HG03457 (cell line): ENCODE results near the gene NUDT13.

ENCODE experiments used
- ATAC-seq: cut with Tn5 transposase; IDR thresholded peaks from one replicate; pipeline ENCODE4 v1.9.1; 2021; ENCODE audit warnings: moderate number of reproducible peaks; ENCODE audit not compliant: unreplicated experiment

The NUDT13 gene

DNA sequence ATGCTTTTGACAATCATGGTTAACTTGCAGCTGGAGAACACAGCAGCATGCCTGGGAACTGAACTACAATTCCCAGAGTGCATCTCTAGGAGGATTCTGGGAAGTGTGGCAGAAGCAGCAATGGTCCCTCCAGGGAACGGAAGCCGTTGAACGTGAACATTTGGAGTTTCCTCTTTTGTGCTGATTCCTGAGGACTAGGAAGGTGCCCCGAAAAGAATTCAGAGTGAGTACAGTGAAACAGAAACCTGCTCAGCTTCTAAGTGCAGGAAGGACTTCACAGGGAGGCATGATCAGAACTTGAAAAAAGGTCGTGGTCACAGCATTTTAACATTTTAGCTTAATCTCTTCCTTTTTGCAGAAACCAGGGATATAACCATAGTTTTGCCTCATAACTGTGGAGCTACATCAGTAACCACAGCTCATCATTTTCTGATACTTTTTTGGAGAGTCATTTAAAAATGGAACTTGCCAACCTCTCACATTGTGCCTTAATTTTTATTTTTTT, at the start of gene NUDT13:
Gene NUDT13 (plus strand): TSS at position 111 of the 505 bp plus-strand sequence. CDS start 3,911 bp downstream, outside the sequence.
- no peak for ATAC-seq

DNA sequence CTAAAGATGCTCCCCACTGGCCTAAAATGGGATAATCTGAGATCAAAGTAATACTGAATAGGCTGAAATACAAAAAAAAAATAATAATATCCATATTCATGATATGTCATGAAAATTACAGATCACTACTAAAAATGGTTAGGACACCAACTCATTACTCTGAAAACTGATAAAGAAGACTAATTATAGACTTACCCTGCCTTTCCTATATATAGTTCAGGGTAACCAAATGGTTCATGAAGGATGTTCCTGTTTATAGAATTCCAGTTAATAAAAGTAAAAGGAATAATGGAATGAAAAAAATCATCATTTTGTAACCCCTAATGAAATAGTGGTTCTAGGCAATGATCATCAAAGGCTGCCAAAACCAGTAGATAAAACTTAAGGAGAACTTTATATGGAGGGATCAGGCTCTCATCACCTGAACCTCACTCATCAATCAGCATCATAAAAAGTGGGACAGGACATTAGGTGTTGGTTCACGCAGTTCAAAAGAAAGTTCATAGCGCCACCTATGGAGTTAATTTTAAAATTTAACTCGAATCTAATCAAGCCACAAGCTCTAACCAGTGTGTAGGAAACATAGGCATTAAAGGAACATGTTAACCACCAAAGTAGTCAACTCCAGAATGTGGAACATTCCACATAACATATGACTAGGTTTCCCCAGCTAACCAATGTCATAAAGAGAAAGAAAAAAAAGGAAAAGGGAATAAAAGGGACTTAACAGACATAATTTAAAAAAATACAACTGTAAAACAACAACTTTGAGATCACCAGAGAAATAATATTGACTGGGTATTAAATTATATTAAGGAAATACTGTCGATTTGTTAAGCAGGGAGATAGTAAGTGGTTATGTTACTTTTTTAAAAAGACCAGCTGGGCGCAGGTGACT, 49.3 kb upstream of the NUDT13 start:
- ATAC-seq = no peak

DNA sequence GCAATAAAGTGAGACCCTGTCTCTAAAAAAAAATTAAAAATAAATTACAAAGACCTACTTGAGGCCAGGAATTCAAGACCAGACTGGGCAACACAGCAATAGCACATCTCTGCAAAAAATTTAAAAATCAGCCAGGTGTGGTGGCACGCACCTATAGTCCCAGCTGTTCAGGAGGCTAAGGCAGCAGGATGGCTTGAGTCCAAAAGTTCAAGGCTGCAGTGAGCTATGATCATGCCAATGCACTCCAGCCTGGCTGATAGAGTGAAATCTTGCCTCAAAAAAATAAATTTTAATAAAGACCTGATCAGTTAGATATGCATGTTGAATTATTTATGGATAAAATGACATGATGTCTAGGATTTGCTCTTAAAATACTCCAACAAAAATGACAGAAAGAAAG, 48.5 kb upstream of the NUDT13 start:
- no peak for ATAC-seq

DNA sequence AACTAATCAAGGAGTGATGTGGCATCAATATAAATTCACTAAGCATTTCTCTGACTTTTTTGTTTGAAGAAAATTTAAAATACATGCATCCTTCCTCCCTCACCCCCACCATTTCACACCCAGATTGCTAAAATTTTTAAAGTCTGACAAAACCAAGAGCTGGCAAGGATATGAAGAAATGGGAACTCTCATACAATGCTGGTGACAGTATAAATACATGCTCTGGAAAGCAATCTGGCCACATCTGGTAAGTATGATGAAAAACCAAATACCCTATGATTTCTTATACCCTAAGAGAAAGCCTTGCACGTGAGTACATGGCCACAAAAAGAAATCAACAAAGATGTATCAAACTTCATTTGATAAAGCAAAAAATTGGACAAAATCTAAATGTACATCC, 44.8 kb upstream of the NUDT13 start:
- no peak for ATAC-seq

DNA sequence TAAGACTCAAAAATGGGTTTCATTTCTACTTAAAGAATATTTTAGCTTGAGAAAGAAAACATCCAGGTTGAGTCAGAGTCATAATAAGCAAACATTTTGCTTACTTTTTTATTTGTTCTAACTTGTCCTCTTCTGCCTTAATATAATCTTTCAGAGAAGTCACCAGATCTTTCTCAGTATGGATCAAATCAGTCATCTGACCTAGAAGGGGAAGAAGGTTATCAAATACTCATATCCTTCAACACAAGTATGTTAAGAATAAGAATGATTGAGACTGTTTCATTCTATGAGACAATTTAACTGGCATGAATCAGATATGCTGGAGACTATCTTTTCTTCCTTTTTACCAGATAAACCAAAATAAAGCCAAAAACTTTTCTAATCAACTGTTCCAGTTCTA, 36.6 kb upstream of the NUDT13 start:
- no peak for ATAC-seq

DNA sequence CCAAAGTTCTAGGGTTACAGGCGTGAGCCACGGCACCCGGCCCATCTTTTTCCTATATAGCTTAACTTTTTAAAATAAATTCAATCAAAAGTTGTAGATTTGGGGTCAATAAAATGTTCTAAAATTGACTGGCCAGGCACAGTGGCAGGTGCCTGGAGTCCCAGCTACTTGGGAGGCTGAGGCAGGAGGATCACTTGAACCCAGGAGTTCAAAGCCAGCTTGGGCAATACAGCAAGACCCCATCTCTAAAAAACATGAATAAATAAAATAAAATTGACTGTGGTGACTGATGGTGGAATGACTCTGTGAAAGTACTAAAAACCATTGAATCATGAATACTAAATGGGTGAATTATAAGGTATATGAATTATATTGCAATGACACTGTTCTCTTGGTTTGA, 34.4 kb upstream of the NUDT13 start:
- no peak for ATAC-seq

DNA sequence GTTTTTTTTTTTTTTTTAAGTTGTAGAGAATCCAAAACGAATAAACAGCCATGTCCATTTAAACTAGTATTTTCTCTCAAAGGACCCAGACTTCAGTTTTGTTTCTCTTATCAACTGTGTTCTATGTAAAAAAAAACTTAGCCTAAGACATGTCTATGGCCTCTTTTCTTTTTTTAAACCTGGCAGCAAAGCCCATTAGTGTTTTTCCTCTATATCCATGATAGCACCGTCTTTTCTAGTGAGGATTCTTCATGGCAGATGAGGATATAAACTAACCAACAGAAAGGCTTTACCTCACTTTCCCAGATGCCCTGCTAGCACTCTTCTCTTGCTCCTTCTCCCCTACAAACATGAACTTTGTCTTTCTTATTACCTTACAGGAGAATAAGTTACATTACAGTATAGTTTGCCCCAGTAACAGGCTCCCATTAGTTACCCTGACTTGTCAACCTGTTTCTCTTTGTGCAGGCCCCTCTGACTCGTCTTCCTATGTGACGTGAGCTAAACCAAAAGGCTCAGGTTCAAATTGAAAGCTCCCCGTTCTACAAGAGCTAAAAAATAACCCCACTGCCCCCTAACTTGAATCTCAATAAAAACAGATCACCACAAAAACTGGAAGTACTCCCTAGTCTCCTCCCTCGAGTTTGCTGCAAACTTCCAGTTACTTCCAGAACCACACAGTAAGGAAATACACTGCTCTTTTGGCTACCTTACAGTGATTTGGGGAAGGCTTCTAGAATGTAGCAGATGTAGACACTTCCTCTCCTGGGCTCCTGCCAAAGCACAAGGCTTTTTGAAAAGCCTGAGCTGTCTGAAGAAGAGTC, 33.7 kb upstream of the NUDT13 start:
- no peak for ATAC-seq

DNA sequence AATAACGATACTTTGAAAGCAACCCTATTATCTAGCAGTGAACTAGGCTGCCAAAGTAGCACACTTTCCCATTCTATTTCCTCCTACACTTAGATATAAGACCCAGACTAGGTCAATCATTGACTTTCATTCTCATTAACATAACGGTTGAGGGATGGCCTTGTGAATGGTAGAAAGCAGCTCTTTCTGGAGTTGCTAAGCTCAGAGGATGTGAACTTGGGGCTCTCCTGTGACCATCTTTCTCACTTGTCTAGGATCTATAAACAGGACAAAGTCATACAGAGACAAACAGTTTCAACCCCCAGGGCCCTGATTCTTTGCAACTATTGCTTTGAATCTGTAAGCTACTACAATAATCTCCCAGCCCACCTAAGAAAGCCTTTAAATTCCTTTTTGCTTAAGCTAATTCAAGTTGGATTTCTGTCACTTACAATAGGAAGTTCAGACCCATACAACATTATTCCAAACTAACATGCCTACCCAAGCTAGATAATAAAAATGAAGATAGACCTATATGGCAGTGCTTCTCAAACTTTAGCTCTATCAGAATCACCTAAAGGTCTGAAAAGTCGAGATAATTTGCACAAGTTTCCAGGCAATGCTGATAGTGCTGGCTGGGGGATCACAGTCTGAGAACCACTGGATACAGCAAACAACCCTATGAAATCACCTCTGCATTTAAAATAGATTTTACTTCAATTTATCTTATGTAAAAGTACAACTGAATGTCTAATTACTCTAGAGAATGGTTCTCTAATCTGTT, 30.3 kb upstream of the NUDT13 start:
- no peak for ATAC-seq

DNA sequence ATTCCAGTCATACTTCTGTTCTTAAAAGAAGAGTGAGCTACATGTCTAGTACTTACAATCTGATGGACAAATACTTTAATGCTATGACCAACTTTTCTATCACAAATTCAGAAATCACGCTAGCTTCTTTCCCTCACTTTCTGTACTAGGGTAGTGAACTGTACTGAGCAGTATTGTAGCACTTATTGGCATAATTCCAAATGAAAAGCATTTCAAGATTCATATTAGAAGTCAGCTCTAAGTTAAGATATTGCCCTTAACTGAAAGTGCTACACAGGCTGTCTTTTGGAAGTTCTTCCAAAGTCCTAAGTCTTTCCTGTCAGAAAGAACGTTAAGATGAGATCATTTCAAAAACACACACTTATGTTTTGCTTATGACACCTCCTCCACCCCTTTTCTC, 27.0 kb upstream of the NUDT13 start:
- ATAC-seq = no peak

DNA sequence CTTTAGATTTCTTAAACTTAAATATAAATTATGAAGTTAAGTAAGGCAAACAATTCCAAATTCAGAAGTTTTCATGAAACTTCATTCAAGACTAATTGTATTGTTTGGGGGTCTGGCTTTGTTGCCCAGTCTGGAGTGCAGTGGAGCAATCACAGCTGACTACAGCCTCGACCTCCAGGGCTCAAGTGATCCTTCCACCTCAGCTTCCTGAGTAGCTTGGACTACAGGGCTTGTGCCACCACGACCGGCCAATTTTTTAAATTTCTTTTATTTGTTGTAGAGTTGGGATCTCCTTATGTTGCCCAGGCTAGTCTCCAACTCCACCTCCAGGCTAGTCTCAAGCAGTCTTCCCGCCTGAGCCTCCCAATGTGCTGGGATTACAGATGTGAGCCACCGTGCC, 26.0 kb upstream of the NUDT13 start:
- ATAC-seq = no peak

DNA sequence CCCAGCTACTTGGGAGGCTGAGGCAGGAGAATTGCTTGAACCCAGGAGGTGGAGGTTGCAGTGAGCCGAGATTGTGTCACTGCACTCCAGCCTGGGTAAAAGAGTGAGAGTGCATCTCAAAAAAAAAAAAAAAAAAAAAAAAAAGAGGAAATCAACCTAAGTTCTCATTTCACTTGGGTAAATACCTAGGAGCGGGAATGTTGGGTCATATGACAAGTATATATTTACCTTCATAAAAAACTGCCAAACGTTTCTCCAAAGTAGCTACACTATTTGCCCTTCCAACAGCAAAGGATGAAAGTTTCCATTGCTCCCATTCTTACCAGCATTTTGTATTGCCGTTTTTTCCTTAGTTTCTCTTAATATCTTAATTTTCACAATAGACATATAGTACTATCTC, 23.4 kb upstream of the NUDT13 start:
- no peak for ATAC-seq

DNA sequence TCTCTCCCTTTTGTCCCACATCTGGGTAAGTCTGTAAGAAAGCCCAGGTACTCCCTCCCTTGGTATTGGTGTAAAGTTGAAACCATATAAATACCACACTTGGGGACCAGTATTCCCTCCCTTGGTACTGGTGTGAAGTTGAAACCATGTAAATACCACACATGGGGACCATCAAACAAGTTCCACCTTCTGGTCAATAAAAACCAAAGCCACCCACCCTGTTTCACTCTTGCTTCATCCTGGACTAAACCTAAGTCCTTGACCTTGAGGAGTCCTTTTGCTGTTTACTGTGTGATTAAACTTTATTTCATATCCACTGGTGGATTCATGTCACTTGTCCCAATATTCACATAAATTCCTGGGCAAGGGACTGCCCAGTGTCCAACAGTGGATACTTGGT, 22.0 kb upstream of the NUDT13 start:
- no peak for ATAC-seq

DNA sequence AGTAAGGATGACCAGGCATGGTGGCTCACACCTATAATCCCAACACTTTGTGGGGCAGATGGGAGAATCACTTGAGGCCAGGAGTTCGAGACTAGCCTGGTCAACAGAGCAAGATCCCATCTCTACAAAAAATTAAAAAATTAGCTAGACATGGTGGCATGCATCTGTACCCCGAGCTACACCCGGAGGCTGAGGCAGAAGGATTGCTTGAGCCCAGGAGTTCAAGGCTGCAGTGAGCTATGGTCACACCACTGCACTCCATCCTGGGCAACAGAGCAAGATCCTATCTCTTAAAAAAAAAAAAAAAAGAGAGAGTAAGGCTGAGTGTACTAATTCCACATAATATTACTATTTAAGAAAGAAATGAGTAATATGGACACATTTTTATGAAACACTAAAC, 17.4 kb upstream of the NUDT13 start:
- ATAC-seq = no peak

DNA sequence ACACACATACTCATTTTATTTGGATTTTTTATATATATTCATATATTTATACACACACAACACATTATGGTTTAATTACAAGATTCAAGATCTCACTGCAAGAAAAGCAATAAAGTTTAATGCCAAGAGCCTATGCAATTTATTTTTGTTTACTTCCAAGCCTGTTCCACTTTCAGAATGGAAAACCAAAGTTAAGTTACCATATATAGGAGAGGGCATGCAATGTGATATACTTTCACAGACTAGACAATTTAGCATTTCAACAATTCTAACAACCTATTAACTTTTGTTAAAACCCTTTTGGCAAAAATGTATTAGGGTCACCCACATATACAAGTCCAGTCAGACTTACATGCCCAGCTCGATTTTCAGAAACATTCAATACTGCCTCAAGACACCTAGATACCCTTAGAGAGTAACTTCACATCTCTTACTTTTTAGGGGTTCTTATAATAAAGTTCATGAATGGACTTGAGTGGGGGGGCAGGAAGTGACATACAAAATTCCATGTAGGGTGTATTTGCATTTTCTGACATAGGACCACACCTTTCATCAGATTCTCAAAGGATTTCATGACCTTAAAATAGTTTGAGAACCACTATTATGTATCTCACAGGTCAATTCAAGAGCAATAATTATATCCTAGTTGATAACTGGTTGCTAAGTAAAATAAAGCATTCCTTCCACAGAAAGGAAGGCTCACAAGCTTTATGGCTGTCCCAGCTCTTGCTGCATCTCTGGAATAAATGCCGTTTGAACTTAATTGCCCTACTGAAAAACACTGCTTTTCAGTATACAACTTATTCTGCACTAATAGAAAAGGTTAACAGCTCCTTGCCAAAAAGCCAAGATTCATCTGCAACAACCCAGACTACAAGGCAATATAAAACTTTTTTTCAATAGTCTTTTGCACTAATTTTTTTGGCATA, 16.1 kb upstream of the NUDT13 start:
- no peak for ATAC-seq

DNA sequence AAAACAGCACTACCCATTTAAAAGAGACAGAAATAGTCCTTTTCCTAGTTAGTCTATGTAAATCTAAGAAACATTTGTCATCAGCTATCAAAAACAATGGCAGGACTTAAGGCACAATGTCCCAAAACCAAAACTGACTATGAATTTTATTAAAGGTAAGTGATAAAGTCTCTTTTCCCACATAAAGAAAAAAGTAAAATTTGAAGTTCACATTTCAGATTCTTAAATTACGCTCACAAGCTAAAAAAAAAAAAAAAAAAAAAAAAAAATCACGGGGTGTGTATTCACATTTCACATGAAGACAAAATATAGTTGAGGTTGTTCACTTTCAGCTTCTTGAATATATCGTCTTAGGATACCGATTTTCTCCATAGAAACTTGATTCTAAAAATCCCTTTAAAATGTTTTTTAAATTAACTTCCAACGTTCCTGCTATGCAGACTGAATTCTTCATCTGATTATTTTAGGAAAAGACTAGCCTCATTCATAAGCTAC, 15.2 kb upstream of the NUDT13 start:
- ATAC-seq = no peak

DNA sequence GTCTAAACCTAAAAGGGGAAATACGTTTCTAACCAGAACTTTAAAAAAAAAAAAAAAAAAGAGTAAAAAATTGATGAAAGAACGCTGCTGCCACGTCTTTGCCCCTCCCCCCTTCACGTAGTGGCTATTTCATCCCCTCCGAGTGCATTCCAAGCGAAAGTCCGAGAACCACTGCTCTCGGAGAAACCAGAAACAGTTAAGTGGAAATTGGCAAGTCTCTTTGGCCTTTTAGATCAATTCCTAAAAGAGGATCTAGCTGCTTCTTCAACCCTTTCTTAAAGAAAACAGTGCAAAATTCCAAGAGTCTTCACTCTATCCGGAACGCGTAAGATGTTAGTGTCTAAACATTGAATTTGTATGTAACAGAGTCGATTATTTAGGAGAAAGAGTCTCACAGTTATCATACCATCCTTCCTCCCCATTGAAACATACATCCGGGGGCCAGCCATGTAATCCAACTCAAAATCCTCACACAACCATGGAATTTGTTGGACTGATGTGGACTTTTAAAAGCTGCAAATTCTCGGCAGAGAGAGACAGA, 14.7 kb upstream of the NUDT13 start:
- ATAC-seq = no peak

DNA sequence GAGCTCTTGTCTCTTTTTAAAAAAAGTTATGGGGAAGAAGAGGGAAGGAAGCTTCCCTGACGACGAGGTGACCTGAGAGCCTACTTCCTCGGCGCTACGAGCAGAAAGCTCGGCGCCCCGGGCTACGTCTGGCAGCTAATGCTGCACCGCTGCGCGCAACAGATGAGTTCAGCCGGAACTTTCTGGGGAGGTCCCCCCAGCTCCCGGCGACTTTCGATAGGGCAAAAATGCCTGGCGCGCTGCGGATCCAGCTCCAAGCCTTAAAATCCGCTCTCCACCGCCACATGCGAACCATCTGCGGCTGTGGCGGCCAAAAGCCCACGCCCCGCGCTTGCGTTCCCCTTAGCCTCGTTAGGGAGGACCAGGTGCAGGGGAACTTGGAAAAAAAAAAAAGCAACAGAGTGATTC, 14.2 kb upstream of the NUDT13 start:
- ATAC-seq = no peak

DNA sequence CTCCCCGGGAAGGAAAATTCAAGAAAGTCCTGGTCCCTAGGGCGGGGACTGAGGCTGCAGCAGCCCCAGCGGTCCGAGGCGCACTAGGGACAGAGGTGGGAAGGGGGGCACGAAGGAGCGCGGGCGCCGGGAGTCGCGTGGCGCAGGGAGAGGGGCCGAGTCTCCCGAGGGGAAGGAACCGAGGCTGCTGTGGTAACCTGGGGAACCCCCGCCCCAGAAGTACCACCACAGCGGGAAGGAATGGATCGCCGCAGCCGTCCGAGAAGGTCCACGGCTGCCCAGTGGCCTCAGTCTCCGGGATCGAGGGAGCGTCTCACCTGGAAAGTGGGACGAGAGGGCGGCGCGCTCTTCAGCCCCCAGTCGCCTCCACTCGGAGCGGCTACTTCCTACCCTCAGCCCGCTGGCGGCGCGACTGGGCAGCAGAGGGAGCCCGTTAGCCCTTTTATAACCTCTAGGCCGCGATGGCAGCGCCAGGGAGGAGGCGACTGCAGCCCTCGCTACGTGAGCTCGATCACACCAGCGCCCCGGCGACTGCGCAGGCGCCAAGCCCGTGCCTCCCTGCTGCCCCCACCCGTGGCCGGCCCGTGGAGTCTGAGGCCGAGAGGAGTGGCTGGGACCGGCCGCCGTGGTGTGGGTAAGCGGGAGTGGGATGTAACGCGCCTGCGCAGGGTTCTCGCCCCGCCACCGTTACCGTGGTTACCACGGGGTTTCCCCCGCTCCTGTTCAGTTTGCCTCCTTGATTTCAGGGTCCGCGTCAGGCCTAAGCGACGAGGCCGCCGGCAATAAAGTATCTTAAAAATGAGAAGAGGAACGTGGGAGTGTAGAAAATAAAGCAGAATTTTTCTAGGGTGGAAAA, 13.6 kb upstream of the NUDT13 start, which contains the start of gene P4HA1:
Gene P4HA1 (minus strand): TSS at position 418 of the 856 bp plus-strand sequence. CDS start 21,983 bp downstream, outside the sequence.
- ATAC-seq = peak; percentile 70

DNA sequence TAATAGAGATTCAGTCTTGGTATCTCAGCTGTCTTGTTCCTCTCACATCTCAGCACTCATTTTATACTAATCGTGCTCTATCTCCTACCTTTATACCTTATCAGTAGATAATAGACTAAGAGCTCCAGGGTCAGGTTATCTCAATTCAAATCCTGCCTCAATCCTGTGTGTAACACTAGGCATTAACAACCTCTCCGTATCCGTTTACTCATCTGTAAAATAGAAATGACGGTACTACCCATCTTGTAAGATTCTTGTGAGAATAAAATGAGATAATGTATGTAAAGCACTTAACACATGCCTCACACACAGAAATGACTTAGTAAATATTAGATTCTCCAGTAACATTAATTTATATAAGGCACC, 13.0 kb upstream of the NUDT13 start:
- no peak for ATAC-seq
